GM12891 (cell line): ENCODE data around the gene LCP1.

ENCODE experiments used
- PAX5 ChIP-seq: IDR thresholded peaks from 2 replicates; pipeline ENCODE4 v1.6.1; 2011; ENCODE audit warnings: low read length, moderate library complexity, mild to moderate bottlenecking; ENCODE audit not compliant: insufficient read depth, severe bottlenecking
- POLR2A ChIP-seq: IDR thresholded peaks from 2 replicates; pipeline ENCODE4 v1.6.1; 2011; ENCODE audit warnings: low read depth, low read length, control low read depth
- POLR2AphosphoS5 ChIP-seq: IDR thresholded peaks from 2 replicates; pipeline ENCODE4 v1.6.1; 2011; ENCODE audit warnings: low read depth, low read length, control low read depth
- POU2F2 ChIP-seq: IDR thresholded peaks from 2 replicates; pipeline ENCODE4 v1.6.1; 2011; ENCODE audit warnings: low read depth, mild to moderate bottlenecking, control low read depth, low read length, moderate library complexity
- SPI1 ChIP-seq: IDR thresholded peaks from 2 replicates; pipeline ENCODE4 v1.6.1; 2011; ENCODE audit warnings: low read depth, low read length, control low read depth
- TAF1 ChIP-seq: IDR thresholded peaks from 2 replicates; pipeline ENCODE4 v1.6.1; 2011; ENCODE audit warnings: low read depth, low read length, control low read depth

- TF ChIP-seq POLR2A (no peak), POLR2AphosphoS5 (no peak), TAF1 (no peak), SPI1 (no peak), PAX5 (no peak), POU2F2 (no peak)
Measured at GRCh38 chr13:46087481-46087880, 94.5 kb downstream of the LCP1 start.
